ENCODE results near the gene MOBP.

DNA sequence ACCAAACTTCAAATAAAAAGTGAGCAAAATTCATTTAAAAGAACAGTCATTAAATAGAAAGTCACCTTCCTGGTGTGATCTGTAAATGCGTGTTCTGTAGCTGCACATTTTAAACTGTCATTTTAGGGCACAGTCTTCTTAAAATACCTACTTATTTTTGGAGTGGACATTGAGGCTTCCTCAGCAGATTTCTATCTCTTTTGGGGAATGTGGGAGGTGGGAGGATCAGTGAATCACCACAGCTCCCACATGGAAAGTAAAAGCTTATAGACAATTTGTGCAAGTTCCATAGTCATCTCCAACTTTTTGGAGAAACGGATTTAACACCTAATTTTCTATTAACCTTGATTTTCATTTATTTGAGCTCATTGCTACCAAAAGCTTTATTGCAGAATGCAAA lies 21.0 kb upstream of the MOBP start:
- TF ChIP-seq POLR2A (IDR thresholded peaks at IDR 0.05) = no peak
- TF ChIP-seq, protein P1, sequence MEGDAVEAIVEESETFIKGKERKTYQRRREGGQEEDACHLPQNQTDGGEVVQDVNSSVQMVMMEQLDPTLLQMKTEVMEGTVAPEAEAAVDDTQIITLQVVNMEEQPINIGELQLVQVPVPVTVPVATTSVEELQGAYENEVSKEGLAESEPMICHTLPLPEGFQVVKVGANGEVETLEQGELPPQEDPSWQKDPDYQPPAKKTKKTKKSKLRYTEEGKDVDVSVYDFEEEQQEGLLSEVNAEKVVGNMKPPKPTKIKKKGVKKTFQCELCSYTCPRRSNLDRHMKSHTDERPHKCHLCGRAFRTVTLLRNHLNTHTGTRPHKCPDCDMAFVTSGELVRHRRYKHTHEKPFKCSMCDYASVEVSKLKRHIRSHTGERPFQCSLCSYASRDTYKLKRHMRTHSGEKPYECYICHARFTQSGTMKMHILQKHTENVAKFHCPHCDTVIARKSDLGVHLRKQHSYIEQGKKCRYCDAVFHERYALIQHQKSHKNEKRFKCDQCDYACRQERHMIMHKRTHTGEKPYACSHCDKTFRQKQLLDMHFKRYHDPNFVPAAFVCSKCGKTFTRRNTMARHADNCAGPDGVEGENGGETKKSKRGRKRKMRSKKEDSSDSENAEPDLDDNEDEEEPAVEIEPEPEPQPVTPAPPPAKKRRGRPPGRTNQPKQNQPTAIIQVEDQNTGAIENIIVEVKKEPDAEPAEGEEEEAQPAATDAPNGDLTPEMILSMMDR (IDR thresholded peaks at IDR 0.05) = no peak

All from heart left ventricle (tissue), 13 donors.